Glomerular visceral epithelial cell (primary cell): ENCODE data around the gene CLIP2.

Experiments used
- DNase-seq: peaks from one replicate; pipeline ENCODE4 v3.0.0-alpha.2; 2016; ENCODE audit errors: extremely low spot score

Gene CLIP2

DNA sequence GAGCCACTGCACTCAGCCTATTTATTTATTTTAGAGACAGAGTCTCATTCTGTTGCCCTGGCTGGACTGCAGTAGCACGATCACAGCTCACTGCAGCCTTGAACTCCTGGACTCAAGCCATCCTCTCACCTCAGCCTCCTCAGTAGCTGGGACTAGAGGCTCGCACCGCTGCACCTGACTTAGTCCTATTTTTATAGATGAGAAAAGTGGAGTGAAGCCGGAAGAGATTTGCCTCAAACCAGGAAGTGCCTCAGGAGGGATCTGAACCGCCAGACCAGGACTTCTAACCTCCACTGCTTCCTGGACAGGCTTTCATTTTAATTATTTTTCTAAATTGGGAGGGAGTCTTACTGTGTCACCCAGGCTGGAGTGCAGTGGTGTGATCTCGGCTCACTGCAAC, 17.5 kb upstream of the CLIP2 start:
- DNase-seq, result no peak

DNA sequence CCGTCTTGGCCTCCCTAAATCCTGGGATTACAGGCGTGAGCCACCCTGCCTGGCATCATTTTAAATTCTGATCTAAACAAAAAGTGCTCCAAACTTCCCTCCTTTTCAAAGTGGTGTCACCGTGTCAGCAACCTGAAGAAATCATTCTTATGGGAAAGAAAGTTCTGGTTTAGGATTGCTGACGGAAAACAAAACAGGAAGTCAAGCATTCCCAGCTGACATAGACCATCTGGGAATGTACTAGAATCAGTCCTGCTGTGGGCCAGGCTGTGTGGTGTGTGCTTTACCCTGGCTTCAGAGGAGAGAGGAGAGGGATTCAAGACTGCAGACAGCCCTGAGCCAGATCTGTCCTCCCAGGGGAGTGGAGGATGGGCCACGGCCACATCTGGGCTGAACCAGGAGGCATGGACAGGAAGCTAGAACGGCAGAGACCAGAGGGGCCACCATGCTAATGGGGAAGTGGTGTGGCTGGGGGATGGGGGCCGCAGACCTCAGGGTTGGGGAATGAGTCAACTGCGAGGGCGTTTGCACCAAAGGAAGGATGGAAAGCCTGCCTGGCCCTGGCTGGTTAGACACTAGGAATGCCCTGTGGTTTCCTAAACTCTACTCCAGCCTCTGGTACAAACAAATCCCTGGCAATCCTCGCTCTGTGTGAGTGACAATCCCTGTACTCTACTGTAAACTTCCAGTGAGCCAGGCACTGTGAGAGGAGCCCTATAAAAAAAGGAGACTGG, 16.7 kb upstream of the CLIP2 start:
- peak; percentile 97 for DNase-seq

DNA sequence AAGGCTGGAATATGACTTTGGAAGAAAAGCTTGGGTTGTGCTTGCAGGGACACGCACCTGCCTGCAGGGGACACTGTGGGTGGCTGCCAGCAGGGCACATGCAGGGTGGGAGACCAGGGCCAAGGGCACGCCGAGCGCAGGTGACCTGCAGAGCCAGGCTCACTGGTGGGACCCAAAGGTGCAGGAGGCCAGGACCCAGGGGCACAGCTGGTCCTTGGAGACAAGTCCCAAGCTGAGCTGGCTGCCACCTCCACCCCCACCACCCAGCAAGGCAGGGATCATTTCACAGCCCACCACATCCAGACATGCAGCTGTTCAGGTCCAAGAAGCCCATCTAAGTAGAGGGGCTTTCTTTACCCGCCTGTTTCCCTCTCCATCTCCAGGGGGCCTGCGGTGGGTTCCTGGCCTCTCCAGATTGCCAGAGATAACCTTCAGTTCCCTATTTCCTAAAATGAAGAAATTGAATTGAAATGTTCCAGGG, 13.8 kb upstream of the CLIP2 start:
- DNase-seq, result no peak

GRCh38 chr7:74277636-74278035, 11.6 kb upstream of the CLIP2 start:
- DNase-seq, result no peak

DNA sequence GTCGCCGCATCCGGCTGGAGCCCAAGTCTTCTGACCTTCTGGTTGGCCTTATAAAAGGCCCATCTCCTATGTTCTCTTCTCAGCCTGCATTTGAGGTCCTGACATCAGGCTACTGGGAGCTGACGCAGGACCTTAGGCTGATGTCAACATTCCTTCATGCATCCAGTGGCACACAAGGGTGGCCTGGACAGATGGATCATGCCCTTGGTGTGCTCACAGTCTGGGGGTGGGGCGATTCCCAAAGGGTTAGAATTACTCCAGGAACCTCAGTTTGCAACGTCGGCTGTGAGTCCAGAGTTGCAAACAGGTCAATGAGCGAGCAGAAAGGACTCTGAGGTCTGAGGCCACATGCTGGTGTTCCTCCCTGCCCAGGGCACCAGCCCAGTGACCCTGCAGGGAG, 8.2 kb upstream of the CLIP2 start:
- no peak for DNase-seq

- DNase-seq, result no peak
Measured at GRCh38 chr7:74282748-74283459, 6.3 kb upstream of the CLIP2 start.

GRCh38 chr7:74283858-74284447, 5.3 kb upstream of the CLIP2 start:
- no peak for DNase-seq

- no peak for DNase-seq
Measured at GRCh38 chr7:74284781-74285259, 4.4 kb upstream of the CLIP2 start.

DNA sequence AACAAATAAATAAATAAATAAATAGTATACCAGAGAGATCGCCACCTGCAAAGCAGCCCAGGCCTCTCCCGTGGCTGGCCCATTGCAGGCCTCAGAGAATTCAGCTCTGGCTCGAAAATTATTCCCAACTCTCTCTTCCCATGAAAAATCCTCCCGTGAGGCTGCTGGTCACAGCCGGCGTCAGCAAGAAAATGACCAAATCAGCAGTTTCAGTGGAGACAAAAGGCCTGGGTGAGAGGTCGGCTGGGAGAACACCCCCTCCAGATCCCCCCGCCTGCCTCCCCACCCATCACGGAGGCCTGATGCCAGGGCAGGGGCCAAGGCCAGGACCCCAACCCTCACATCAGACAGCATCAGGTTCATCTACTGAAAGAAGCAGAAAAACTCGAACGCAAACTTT, 3.1 kb upstream of the CLIP2 start:
- DNase-seq, result no peak

DNA sequence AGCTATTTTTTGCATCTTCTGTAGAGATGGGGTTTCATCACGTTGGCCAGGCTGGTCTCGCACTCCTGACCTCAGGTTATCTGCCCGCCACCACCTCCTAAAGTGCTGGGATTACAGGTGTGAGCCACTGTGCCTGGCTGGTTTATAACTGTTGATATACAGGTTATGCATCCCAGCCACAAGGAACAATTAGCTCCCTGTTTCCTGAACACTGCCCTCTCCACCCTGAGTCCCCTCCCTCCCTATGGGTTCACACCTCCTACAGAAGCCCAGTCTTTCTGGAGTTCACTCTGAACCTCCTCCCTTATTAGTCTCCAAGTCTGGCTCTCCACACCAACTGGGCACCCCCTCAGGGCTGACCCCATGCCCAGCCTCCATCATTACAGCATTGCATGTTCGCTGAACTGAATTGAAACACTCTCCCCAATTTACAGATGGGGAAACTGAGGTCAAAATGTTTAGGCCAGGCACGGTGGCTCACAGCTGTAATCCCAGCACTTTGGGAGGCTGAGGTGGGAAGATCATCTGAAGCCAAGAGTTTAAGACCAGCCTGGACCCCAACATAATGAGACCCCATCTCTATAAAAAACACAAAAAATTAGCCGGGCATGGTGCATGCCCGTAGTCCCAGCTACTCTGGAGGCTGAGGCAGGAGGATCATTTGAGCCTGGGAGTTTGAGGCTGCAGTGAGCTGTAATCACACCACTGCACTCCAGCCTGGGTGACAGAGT, 1.7 kb upstream of the CLIP2 start:
- no peak for DNase-seq

DNA sequence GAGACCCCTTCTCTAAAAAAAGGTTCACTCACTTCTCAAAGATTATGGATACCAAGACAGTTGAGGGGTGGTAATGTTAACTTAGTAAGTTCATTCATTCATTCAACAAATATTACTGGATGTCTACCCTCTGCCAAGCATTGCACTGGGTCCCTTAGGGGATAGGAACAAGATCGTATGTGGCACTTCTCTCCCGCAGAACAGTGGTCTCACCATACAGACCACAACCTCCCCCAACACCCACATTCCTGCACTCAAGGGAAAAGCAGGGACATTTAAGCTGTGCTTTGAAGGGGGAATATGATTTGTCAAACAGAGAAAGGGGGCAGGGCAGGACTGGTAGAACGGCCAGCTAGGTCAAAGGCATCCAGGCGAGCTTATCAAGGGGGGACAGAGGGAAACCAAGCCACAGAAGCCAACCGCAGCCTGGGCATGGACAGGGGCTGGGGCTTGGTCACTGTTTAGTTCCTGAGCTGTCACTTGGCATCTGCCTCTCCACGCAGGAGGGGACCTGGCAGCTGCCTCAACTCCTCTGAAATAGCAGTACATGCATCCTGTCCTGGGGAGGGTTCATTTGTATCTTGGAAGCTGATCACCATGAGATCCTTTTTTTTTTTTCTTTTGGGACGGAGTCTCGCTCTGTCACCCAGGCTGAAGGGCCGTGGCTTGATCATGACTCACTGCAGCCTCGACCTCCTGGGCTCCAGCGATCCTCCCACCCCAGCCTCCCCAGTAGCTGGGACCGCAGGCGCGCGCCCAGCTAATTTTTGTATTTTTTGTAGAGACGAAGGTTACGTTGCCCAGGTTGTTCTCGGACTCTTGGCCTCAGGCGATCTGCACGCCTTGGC, 949 bp upstream of the CLIP2 start:
- no peak for DNase-seq

DNA sequence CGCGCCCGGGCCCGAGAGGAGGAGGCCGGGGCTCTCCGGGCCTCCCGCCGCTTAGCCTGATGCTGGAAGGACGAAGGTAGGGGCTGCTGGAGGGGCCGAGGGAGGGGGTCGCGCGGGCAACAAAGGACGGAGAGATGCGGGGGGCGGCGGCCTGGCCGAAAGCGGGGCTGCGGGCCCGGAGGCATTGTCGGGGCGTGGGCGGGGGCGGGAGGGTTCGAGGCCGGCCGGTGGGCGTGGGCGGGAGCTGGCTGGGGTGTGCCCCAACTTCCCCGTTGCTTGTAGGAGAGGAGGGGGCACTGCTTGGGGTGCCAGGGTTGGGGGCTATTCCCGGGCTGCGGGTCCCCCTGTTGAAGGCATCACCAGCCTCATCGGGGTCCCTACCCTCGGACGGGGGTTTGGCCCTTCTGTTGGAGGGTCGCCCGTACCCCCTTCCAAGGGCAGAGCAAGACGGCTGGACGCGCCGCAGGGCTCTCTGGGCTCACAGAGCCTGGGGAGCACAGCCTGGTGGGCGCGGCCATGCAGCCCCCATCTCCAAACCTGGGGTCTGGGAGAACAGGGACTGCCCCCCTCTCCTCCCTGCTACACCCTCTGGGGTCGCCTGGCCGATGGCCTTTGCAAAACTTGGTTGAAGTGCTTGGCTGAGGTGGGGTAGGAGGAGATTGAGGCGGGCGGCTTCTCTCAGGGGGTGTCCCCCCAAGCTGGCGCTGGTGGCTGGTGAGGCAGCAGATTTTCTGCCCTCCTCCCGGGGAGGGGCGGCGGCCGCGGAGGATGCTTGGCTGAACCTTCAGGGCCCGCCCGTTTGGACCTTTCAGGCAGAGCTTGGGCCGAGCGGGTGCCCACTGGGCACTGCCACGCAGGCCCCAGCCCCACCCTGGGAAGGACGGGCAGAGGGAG, 699 bp downstream of the CLIP2 start:
- peak; percentile 52 for DNase-seq

GRCh38 chr7:74290553-74290950, 1.3 kb downstream of the CLIP2 start:
- no peak for DNase-seq

- DNase-seq, result no peak
Measured at GRCh38 chr7:74290981-74291441, 1.8 kb downstream of the CLIP2 start.

DNA sequence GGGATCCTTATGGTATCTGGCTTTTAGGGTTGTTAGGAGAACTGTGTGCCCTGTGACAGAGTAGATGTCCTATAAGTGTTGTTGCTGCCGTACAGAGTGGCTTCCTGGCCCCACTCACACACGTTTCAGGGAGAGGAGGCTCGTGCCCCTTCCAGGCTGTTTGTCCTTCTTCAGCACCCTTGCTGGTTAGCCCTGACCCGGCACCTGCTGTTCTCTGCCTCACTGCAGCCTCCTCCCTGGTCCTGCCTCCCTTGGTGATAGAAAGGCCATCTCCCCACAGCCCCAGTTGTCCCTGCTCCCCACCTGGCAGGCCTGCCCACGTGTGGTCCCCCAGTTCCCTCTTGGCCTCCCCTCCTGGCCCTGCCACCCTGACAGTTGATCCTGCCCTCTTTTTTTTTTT, 2.3 kb downstream of the CLIP2 start:
- no peak for DNase-seq

DNA sequence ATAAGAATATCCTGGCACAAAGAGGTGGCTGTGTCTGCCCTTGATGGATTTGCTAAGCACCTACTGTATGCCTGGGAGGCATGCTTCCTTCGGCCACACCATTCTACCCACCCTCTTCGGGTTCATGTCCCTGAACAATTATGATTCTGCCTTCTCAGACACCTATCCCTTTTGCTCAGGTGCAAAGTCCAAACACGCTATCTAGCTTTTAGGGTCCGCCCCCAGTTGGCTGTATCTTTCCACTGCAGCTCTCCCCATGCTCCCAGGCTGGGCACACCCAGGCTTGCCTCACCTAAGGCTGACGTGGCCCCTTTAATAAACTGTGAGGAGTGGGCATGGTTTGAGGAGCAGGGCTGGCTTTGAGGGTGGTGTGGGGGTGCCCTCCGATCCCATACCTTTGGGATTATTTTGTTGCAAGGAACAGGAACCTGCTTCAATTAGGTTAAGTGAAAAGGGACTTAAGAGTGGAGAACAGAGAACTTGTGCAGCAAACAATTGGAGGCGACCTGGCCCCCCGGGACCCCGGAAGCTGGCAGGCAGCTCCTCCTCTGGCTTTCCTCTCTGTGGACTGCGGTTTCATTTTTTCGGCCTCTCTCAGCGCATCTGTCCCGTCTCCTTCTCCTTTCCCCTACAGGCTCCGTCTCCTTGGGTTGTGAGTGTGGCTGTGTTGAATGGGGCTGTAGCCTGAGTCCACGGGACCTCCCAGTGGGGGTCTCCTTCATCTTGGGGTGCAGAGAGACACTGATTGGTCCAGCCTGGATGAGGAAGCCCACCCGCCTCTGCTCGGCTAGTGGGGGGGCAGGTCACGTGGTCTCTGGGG, 3.8 kb downstream of the CLIP2 start:
- DNase-seq, result no peak

DNA sequence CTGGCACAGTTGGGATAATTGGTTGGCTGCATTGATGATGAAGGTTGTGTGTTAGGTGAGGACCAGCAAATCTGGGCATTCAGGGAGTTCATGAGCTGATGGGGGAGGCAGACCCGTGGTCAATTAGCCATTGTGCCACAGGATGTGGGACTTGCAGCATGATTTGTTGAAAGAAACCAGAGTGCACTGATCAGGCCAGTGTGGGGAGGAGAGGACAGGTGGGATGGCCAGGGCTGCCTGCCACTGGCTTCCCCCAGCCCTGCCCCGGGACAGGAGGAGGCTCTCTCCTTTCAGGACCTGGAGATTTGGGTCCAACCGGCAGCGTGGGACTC, 4.3 kb downstream of the CLIP2 start:
- no peak for DNase-seq

- no peak for DNase-seq
Measured at GRCh38 chr7:74294191-74294998, 5.2 kb downstream of the CLIP2 start.
